B cell (primary cell): ENCODE data around the gene ICOS. TPM values are rescaled to one million over a fixed set of nuclear protein-coding genes. Genes with fewer than 3 reads are reported as not detected.
"Not testable (repeated sequence)": the region's sequence is repeated elsewhere in the genome, so short reads cannot be mapped to it uniquely, and the experiment has no call there.

Experiments used
- ATAC-seq: fragments of 200-7000 bp; cut with Tn5 transposase; one replicate; pipeline ENCODE4 v1.10.0; 2021; ENCODE audit warnings: low read depth, mild to moderate bottlenecking, moderate number of reproducible peaks, moderate library complexity
- CTCF ChIA-PET: fragments of 350-600 bp; sonication (Branson Sonifier 250); formaldehyde crosslinking; loops from one replicate; lab custom pipeline; 2021; ENCODE audit warnings: antibody characterized with exemption, inconsistent platforms; lab: Charles Lee
- POLR2A ChIA-PET: fragments of 350-600 bp; sonication (Branson Sonifier 250); formaldehyde crosslinking; loops from one replicate; lab custom pipeline; 2021; ENCODE audit warnings: antibody characterized with exemption; lab: Charles Lee
- DNase-seq: peaks from one replicate; pipeline ENCODE4 v3.0.0; 2013
- H2AFZ ChIP-seq: 2 replicates; pipeline ENCODE4 v1.6.1; 2012; ENCODE audit warnings: mild to moderate bottlenecking, low read depth, low read length; ENCODE audit not compliant: insufficient read depth, poor library complexity, severe bottlenecking
- H3K27ac ChIP-seq, 2 donors: 1 replicate in 1 of 2; 2 replicates in 1 of 2; pipeline ENCODE4 v1.5.1; 2012 to 2013; ENCODE audit warnings: low read length in 2 of 2, mild to moderate bottlenecking in 2 of 2, moderate library complexity in 1 of 2
- H3K27me3 ChIP-seq, 4 experiments: fragments of 200-600 bp in 1 of 4; sonication (generic) in 1 of 4; replicated peaks in 1 of 4; 1 replicate in 2 of 4; 2 replicates in 2 of 4; pipeline versions ENCODE4 v1.6.1 to v1.7.0; 2013 to 2016; ENCODE audit warnings: low read length in 3 of 4, mild to moderate bottlenecking in 2 of 4, mixed read lengths in 1 of 4, moderate library complexity in 1 of 4; ENCODE audit not compliant: insufficient read depth in 4 of 4, control insufficient read depth in 3 of 4; ENCODE audit errors: control extremely low read depth in 1 of 4
- H3K36me3 ChIP-seq, 2 experiments: replicated peaks in 1 of 2; 1 replicate in 1 of 2; 2 replicates in 1 of 2; pipeline versions ENCODE4 v1.6.1 to v1.7.1; 2013; ENCODE audit warnings: low read length in 1 of 2; ENCODE audit not compliant: insufficient read depth in 2 of 2, control insufficient read depth in 1 of 2; ENCODE audit errors: control extremely low read depth in 1 of 2, extremely low read depth in 1 of 2
- H3K4me1 ChIP-seq, 2 donors: fragments of 200-600 bp in 1 of 2; sonication (generic) in 1 of 2; 1 replicate in 1 of 2; 2 replicates in 1 of 2; pipeline versions ENCODE4 v1.5.1 to v1.6.1; 2013 to 2017; ENCODE audit warnings: low read length in 2 of 2; ENCODE audit not compliant: control insufficient read depth in 2 of 2, insufficient read depth in 2 of 2
- H3K4me2 ChIP-seq: replicated peaks from 2 replicates; pipeline ENCODE3; 2012; ENCODE audit warnings: mild to moderate bottlenecking, low read depth, low read length; ENCODE audit not compliant: poor library complexity, severe bottlenecking
- H3K4me3 ChIP-seq, 5 experiments: fragments of 200-600 bp in 1 of 5; sonication (generic) in 1 of 5; 1 replicate in 3 of 5; 2 replicates in 2 of 5; pipeline versions ENCODE4 v1.5.1 to v1.7.0; 2011 to 2016; ENCODE audit warnings: low read length in 4 of 5, mild to moderate bottlenecking in 4 of 5, low read depth in 2 of 5, control low read depth in 1 of 5, moderate library complexity in 1 of 5; ENCODE audit not compliant: insufficient read depth in 1 of 5; ENCODE audit errors: control extremely low read depth in 1 of 5, extremely low read depth in 1 of 5
- H3K79me2 ChIP-seq: fragments of 200-600 bp; sonication (generic); one replicate; pipeline ENCODE4 v1.6.0; 2016; ENCODE audit warnings: low read length; ENCODE audit not compliant: control insufficient read depth, insufficient read depth
- H3K9ac ChIP-seq: fragments of 200-600 bp; sonication (generic); 2 replicates; pipeline ENCODE4 v1.6.1; 2017; ENCODE audit warnings: mild to moderate bottlenecking, low read length, moderate library complexity
- H3K9me3 ChIP-seq, 3 donors: one replicate each; pipeline versions ENCODE4 v1.6.1 to v1.7.1; 2013; ENCODE audit warnings: low read length in 2 of 3; ENCODE audit not compliant: control insufficient read depth in 2 of 3, insufficient read depth in 1 of 3; ENCODE audit errors: control extremely low read depth in 1 of 3
- H4K20me1 ChIP-seq: 2 replicates; pipeline ENCODE4 v1.6.0; 2012; ENCODE audit warnings: mild to moderate bottlenecking, low read length; ENCODE audit not compliant: insufficient read depth, control insufficient read depth, poor library complexity, severe bottlenecking
- H3K27ac Mint-ChIP-seq: one replicate; pipeline ENCODE4 v1.8.0; 2021; ENCODE audit warnings: mixed read lengths
- H3K27me3 Mint-ChIP-seq: one replicate; pipeline ENCODE4 v1.8.0; 2021; ENCODE audit warnings: mixed read lengths
- H3K4me1 Mint-ChIP-seq: one replicate; pipeline ENCODE4 v1.8.0; 2021; ENCODE audit warnings: mixed read lengths
- H3K4me3 Mint-ChIP-seq: one replicate; pipeline ENCODE4 v1.8.0; 2021; ENCODE audit warnings: mixed read lengths
- H3K9me3 Mint-ChIP-seq: one replicate; pipeline ENCODE4 v1.8.0; 2022; ENCODE audit warnings: mixed read lengths; ENCODE audit not compliant: insufficient read depth
- CTCF ChIP-seq: fragments of 200-600 bp; IDR thresholded peaks from one replicate; pipeline ENCODE4 v1.8.0; 2022; ENCODE audit warnings: antibody characterized with exemption, mild to moderate bottlenecking
- EZH2 ChIP-seq: IDR thresholded peaks from 2 replicates; pipeline ENCODE4 v1.6.1; 2012; ENCODE audit warnings: borderline replicate concordance, low read depth, mild to moderate bottlenecking, moderate library complexity, low read length; ENCODE audit not compliant: insufficient read depth, poor library complexity, severe bottlenecking
- WGBS: methylation state at CpG from one replicate; pipeline ENCODE4 v1.1.5; 2013; ENCODE audit warnings: missing lambda C conversion rate; ENCODE audit not compliant: insufficient coverage; 5-methylcytosine and 5-hydroxymethylcytosine counted together
- intact Hi-C: fragments of 100-400 bp; cut with micrococcal nuclease; formaldehyde crosslinking; loops from one replicate; pipeline ENCODE4 v1.10.0; 2022
- polyA plus RNA-seq: library from polyadenylated mRNA; depleted of rRNA; stranded (reverse); fragments of >200 nt; gene quantifications from 2 replicates; pipeline ENCODE4 v1.2.3, GENCODE V29; 2012
- total RNA-seq, 2 donors: library from RNA; stranded (reverse); fragments of 120-200 nt in 1 of 2; gene quantifications; 1 replicate in 1 of 2; 2 replicates in 1 of 2; pipeline versions ENCODE4 v1.2.3 to v1.2.4, GENCODE V29; 2013 to 2022

Gene ICOS
- total and polyA plus RNA-seq, 2 donors (not counting 1 experiment from before 2014, with no cell fraction given): 0.21 TPM; not detected in 1

DNA sequence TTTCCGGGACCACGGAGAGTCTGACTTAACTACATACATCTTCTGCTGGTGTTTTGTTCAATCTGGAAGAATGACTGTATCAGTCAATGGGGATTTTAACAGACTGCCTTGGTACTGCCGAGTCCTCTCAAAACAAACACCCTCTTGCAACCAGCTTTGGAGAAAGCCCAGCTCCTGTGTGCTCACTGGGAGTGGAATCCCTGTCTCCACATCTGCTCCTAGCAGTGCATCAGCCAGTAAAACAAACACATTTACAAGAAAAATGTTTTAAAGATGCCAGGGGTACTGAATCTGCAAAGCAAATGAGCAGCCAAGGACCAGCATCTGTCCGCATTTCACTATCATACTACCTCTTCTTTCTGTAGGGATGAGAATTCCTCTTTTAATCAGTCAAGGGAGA, 23.1 kb downstream of the ICOS start:
- no peak overlapping the region for H3K4me3 ChIP-seq
- Mint-ChIP-seq H3K4me3 (no peak overlapping the region), H3K4me1 (no peaks in the 10 kb centered on the region), H3K27me3 (peaks cover 8% of the 10 kb centered on the region), H3K27ac (no peak overlapping the region), H3K9me3 (no peaks in the 10 kb centered on the region)
- DNase-seq (no peak), ATAC-seq (no peak)
- intact Hi-C loops: no loop called here
- TF ChIP-seq CTCF (no peak), EZH2 (no peak)
- no CpG with 5 or more reads among the region's 4 CpGs for WGBS
- no peaks in the 10 kb centered on the region for H3K9me3 ChIP-seq
- H4K20me1 ChIP-seq: no peaks in the 10 kb centered on the region
- H3K4me2 ChIP-seq: no peak overlapping the region
- H3K36me3 ChIP-seq: no peaks in the 10 kb centered on the region
- peaks cover 0 to 2% (median 0%) of the 10 kb centered on the region in 4 experiments for H3K27me3 ChIP-seq
- H2AFZ ChIP-seq: no peak overlapping the region
- no peak overlapping the region for H3K9ac ChIP-seq
- no peaks in the 10 kb centered on the region for H3K79me2 ChIP-seq
- no peaks in the 10 kb centered on the region for H3K4me1 ChIP-seq
- ChIA-PET CTCF (no interaction called here), POLR2A (no interaction called here)
- H3K27ac ChIP-seq: no peak overlapping the region

- peaks cover 7% of the 10 kb centered on the region for H3K27me3 Mint-ChIP-seq
- Histone ChIP-seq H3K27me3 (peaks cover 0 to 2% (median 0%) of the 10 kb centered on the region in 4 experiments), H3K79me2 (no peaks in the 10 kb centered on the region), H3K9me3 (no peaks in the 10 kb centered on the region), H3K4me1 (no peaks in the 10 kb centered on the region), H3K4me3 (no peak overlapping the region), H3K9ac (no peak overlapping the region), H2AFZ (no peak overlapping the region), H3K27ac (no peak overlapping the region), H3K36me3 (no peaks in the 10 kb centered on the region), H4K20me1 (no peaks in the 10 kb centered on the region), H3K4me2 (no peak overlapping the region)
- H3K27ac Mint-ChIP-seq: no peak overlapping the region
- no CpG with 5 or more reads among the region's 2 CpGs for WGBS
- ChIA-PET POLR2A (no interaction called here), CTCF (no interaction called here)
- H3K9me3 Mint-ChIP-seq: no peaks in the 10 kb centered on the region
- intact Hi-C loops: no loop called here
- no peak for TF ChIP-seq CTCF
- no peak for TF ChIP-seq EZH2
- DNase-seq (no peak), ATAC-seq (no peak)
- H3K4me1 Mint-ChIP-seq: no peaks in the 10 kb centered on the region
- H3K4me3 Mint-ChIP-seq: no peak overlapping the region
Observed at GRCh38 chr2:203960811-203961210, 24.2 kb downstream of the ICOS start.

DNA sequence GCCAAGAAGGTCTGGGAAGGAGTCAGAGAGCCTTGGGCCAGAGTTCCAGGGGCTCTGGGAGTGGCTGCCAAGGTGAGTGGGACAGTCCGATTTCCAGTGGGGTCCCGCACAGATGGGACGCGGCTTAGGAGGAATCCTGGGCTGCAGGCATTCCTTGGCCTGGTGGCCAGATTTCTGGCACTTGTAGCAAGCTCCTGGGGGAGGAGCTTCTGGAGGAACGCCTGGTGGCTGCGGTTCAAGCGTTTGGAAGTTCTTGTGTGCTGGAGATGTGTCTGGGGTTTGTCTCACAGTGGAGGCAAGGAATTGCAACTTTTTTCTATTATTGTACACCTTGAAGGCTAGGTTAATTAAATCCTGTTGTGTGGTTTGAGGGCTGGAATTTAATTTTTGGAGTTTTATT, 28.6 kb downstream of the ICOS start:
- peaks cover 10% of the 10 kb centered on the region for H3K27me3 Mint-ChIP-seq
- H3K27ac Mint-ChIP-seq, H3K9me3 ChIP-seq, H3K4me3 ChIP-seq, H3K36me3 ChIP-seq, H3K9me3 Mint-ChIP-seq, H2AFZ ChIP-seq, POLR2A ChIA-PET, intact Hi-C loops, H3K27me3 ChIP-seq, H3K4me1 Mint-ChIP-seq, H3K9ac ChIP-seq, H3K4me2 ChIP-seq, H3K4me1 ChIP-seq, H4K20me1 ChIP-seq, H3K79me2 ChIP-seq, DNase-seq, ATAC-seq, H3K4me3 Mint-ChIP-seq, H3K27ac ChIP-seq, CTCF ChIA-PET: not testable (repeated sequence)
- 98% methylated on average over 4 of the region's 7 CpGs for WGBS
